ENCODE data around the gene ANGEL1. TPM values are rescaled to one million over a fixed set of nuclear protein-coding genes. Genes with fewer than 3 reads are reported as not detected.

ANGEL1 gene
- total and polyA plus RNA-seq, 2 of the 13 experiments (the other 11 are each of a cell fraction or from before 2014, with no cell fraction given): 14.3 to 20.1 TPM

GRCh38 chr14:76761136-76761959 is 51.3 kb downstream of the ANGEL1 start, which contains the start of gene VASH1:
Gene VASH1 (plus strand): TSS chr14:76761468. CDS start chr14:76762822, 1,354 bp downstream.
- POLR2A ChIA-PET: interaction anchor here (1.0 kb wide), 1 partner anchor 11 kb away, joined by 4 read pairs; no protein-coding TSS in a partner anchor
- TF ChIP-seq ARID4A (CRISPR knock-in tag; IDR thresholded peaks at IDR 0.05; ENCODE audit: borderline replicate concordance) (no peak), FOXO1 (CRISPR knock-in tag; IDR thresholded peaks at IDR 0.05) (0 out of 2 replicates have a peak, but pooled peaks have one; percentile 18), ARNT2 (CRISPR knock-in tag; IDR thresholded peaks at IDR 0.05; ENCODE audit: low read depth) (peak; percentile 71), ZNF574 (CRISPR knock-in tag; IDR thresholded peaks at IDR 0.05) (0 out of 2 replicates have a peak, but pooled peaks have one; percentile 5), TFDP1 (CRISPR knock-in tag; IDR thresholded peaks at IDR 0.05; ENCODE audit: borderline replicate concordance) (peak; percentile 53; the same call in 1 of the 2 replicates), ZSCAN31 (CRISPR knock-in tag; IDR thresholded peaks at IDR 0.05; ENCODE audit: low read depth) (peak; percentile 66; the same call in 1 of the 2 replicates), HOXA3 (CRISPR knock-in tag; IDR thresholded peaks at IDR 0.05) (peak; percentile 39; the same call in 1 of the 2 replicates), E2F5 (CRISPR knock-in tag; conservative IDR thresholded peaks at IDR 0.05) (0 out of 2 replicates have a peak, but pooled peaks have one; percentile 23), MAZ (IDR thresholded peaks at IDR 0.05; ENCODE audit: borderline replicate concordance, low read depth, low read length) (no peak), MAZ (CRISPR knock-in tag; IDR thresholded peaks at IDR 0.05; ENCODE audit: low read depth) (peak; percentile 40; the same call in 1 of the 2 replicates)

More at GRCh38 chr14:76761136-76761959, 51.3 kb downstream of the ANGEL1 start, which contains the start of gene VASH1:
- intact Hi-C loops (cut with micrococcal nuclease; ENCODE audit: unreplicated experiment) (no loop called here), in situ Hi-C loops (cut with HindIII; ENCODE audit: extremely low pct_ligation_motif_present, low pct_unique_long_range_greater_than_20kb) (no loop called here)
- ATAC-seq (peak; percentile 80), DNase-seq (ENCODE audit: low spot score) (no peak), FAIRE-seq (no peak)
- no peaks in the 10 kb centered on the region for H3K9me3 ChIP-seq (ENCODE audit: low read length)
- peak within 1 kb of the TSS; percentile 54 to 77 (median 59); a peak in 5 of 6 replicates for H3K4me3 ChIP-seq (replicated peaks in 1 of 3; ENCODE audit: insufficient read depth in 1 of 3, low read depth in 2 of 3, low read length in 3 of 3)
- no peaks in the 10 kb centered on the region for H3K36me3 ChIP-seq (replicated peaks in 1 of 2; ENCODE audit: control insufficient read depth in 1 of 2, insufficient read depth in 2 of 2, low read length in 2 of 2)
- H3K27ac ChIP-seq (ENCODE audit: extremely low read length, insufficient read depth, low read length): no peak within 1 kb of the TSS
- no peak within 1 kb of the TSS for H2AFZ ChIP-seq (ENCODE audit: low read length)
- H3K27me3 ChIP-seq (ENCODE audit: control insufficient read depth in 1 of 2, insufficient read depth in 2 of 2, low read length in 2 of 2): peaks cover 2 to 40% of the 10 kb centered on the region in 2 experiments; a peak in 4 of 5 replicates
- no peaks in the 10 kb centered on the region for H3K79me2 ChIP-seq (ENCODE audit: insufficient read depth, low read length)
- H3K4me1 ChIP-seq (ENCODE audit: insufficient read depth, low read length): 0 out of 2 replicates have a peak, but pooled peaks cover 7% of the 10 kb centered on the region
- H4K20me1 ChIP-seq (ENCODE audit: insufficient read depth, low read length): no peaks in the 10 kb centered on the region
- BruUV-seq (replicated peaks): no TSS peak
- 15% methylated on average over 13 of the region's 96 CpGs for WGBS (ENCODE audit: low lambda C conversion rate)
- CTCF ChIA-PET (ENCODE audit: low intra/inter-chr PET ratio, low total read pairs): no interaction called here
- H3K4me2 ChIP-seq (ENCODE audit: low read depth, low read length): peak within 1 kb of the TSS; percentile 86
- H3K9ac ChIP-seq (ENCODE audit: insufficient read depth, low read depth, low read length): no peak within 1 kb of the TSS

All from HepG2 (cell line).